RWPE2 (cell line): ENCODE measurements around the gene TMEM234.
A peak's percentile ranks its signal among the peaks of the same experiment; 100 is the strongest.

Experiments
- ATAC-seq: fragments of 200-7000 bp; cut with Tn5 transposase; 3 replicates; pipeline ENCODE4 v1.9.1; 2021; ENCODE audit warnings: low read depth
- DNase-seq: peaks from one replicate; pipeline ENCODE4 v3.0.0-alpha.2; 2020; ENCODE audit warnings: low spot score
- H3K27ac ChIP-seq: fragments of 450-650 bp; 2 replicates; pipeline ENCODE4 v1.5.1; 2017; ENCODE audit warnings: mild to moderate bottlenecking; ENCODE audit not compliant: poor library complexity, severe bottlenecking
- H3K27me3 ChIP-seq: fragments of 250-450 bp; sonication (Bioruptor Pico); 2 replicates; pipeline ENCODE4 v1.5.1; 2021; ENCODE audit warnings: mild to moderate bottlenecking, moderate library complexity; ENCODE audit not compliant: insufficient read depth, poor library complexity, severe bottlenecking
- H3K36me3 ChIP-seq: fragments of 250-450 bp; sonication (Bioruptor Pico); 2 replicates; pipeline ENCODE4 v1.5.1; 2020; ENCODE audit warnings: low read depth, mild to moderate bottlenecking, moderate library complexity
- H3K4me1 ChIP-seq: fragments of 250-450 bp; sonication (Bioruptor Pico); 2 replicates; pipeline ENCODE4 v1.5.1; 2021; ENCODE audit warnings: mild to moderate bottlenecking, moderate library complexity; ENCODE audit not compliant: insufficient read depth, poor library complexity, severe bottlenecking
- H3K4me3 ChIP-seq: fragments of 250-450 bp; sonication (Bioruptor Pico); 2 replicates; pipeline ENCODE4 v1.5.1; 2021; ENCODE audit warnings: mild to moderate bottlenecking, moderate library complexity; ENCODE audit not compliant: severe bottlenecking
- H3K9me3 ChIP-seq: fragments of 250-450 bp; sonication (Bioruptor Pico); 2 replicates; pipeline ENCODE4 v1.5.1; 2021; ENCODE audit warnings: mild to moderate bottlenecking, moderate library complexity; ENCODE audit not compliant: severe bottlenecking
- TF ChIP-seq, protein P1 (sequence below): fragments of 450-650 bp; IDR thresholded peaks from one replicate; pipeline ENCODE4 v1.5.1; 2017; ENCODE audit warnings: mild to moderate bottlenecking, moderate library complexity; ENCODE audit not compliant: poor library complexity, severe bottlenecking

The TMEM234 gene

DNA sequence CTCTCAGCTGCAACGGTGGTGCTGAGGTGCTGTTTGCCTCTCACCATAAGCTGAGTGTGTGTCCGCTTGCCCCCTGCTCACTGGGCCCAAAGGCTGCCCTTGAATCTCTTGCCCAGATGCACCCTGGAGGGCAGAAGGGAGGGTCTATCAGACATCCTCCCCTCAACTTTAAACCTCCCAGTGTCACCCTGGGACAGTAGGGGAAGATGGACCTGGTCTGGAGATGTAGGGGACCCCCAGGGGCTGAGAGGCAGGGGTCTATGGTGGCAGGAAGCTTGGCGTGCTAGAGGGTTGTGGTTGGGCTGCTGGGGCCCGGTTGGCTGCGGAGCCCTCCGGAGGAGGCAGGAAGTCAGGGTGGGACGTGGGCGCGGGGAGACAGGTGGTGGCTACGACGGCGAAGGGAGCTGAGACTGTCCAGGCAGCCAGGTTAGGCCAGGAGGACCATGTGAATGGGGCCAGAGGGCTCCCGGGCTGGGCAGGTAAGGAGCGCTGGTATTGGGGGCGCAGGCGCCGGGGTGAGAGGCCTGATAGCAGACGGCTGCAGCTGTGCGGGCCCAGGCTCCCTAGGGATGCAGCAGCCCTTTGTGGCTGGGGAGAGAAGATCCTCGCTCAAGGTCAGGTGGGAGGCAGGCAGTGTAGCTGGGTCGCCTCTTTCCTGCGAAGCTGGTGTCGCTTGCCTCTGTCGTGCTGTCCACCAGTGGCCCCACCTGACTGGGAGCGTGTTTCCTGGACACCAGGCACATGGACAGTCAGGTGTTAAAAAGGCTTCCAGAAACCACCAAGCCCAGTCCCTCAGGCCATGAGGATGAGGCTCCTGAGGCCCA is 29.0 kb upstream of the TMEM234 start, which contains the start of gene LCK:
Gene LCK, plus strand, starts transcription at position 373 of the 824 bp plus-strand sequence. CDS start 23,065 bp downstream, outside the sequence.
- peak within 1 kb of the TSS; percentile 46 for H3K27ac ChIP-seq
- no peaks in the 10 kb centered on the region for H3K9me3 ChIP-seq
- H3K4me3 ChIP-seq = no peak within 1 kb of the TSS
- TF ChIP-seq, protein P1, sequence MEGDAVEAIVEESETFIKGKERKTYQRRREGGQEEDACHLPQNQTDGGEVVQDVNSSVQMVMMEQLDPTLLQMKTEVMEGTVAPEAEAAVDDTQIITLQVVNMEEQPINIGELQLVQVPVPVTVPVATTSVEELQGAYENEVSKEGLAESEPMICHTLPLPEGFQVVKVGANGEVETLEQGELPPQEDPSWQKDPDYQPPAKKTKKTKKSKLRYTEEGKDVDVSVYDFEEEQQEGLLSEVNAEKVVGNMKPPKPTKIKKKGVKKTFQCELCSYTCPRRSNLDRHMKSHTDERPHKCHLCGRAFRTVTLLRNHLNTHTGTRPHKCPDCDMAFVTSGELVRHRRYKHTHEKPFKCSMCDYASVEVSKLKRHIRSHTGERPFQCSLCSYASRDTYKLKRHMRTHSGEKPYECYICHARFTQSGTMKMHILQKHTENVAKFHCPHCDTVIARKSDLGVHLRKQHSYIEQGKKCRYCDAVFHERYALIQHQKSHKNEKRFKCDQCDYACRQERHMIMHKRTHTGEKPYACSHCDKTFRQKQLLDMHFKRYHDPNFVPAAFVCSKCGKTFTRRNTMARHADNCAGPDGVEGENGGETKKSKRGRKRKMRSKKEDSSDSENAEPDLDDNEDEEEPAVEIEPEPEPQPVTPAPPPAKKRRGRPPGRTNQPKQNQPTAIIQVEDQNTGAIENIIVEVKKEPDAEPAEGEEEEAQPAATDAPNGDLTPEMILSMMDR = no peak
- H3K4me1 ChIP-seq = peaks cover 20% of the 10 kb centered on the region
- H3K36me3 ChIP-seq = no peaks in the 10 kb centered on the region
- no peak for DNase-seq
- no peak for ATAC-seq
- no peaks in the 10 kb centered on the region for H3K27me3 ChIP-seq

DNA sequence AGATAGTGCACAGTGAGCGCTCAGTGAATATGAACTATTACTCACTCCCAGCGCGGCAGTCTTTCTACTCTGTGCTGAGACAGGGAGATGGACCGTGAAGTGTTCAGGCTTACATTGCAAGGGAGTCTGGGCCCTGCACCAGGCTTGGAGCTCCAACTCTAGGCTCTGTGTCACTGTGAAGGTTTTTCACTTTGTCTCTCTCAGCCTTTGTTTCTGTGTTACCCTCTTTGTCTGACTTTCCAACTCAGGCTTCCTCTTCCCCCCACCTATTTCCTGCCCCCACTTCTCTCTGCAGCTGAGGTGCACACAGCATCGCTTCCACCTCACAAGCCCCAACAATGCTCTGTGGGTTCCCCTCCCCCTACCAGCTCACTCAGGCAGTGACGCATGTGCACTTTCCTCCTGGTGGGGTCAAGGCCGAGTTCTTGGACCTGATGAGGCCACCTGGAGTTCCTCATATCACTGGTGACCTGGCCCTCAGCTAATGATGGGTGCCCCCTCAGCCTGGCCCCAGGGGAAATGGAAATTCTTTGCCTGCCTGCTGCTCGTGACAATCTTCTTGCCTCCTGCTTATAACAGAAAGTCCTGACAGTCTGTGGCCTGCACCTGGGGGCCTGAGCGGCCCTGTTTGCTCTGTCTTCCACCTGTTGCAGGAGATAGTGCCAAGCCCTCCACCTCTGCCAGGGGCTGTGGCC is 27.8 kb upstream of the TMEM234 start:
- Histone ChIP-seq H3K9me3 (no peaks in the 10 kb centered on the region), H3K27me3 (no peaks in the 10 kb centered on the region), H3K4me1 (peaks cover 20% of the 10 kb centered on the region), H3K4me3 (no peak overlapping the region), H3K36me3 (no peaks in the 10 kb centered on the region), H3K27ac (peak overlapping the region; percentile 46)
- DNase-seq = peak; percentile 78
- TF ChIP-seq, protein P1 = no peak
- ATAC-seq = peak; percentile 45; the same call in 2 of the 3 replicates

DNA sequence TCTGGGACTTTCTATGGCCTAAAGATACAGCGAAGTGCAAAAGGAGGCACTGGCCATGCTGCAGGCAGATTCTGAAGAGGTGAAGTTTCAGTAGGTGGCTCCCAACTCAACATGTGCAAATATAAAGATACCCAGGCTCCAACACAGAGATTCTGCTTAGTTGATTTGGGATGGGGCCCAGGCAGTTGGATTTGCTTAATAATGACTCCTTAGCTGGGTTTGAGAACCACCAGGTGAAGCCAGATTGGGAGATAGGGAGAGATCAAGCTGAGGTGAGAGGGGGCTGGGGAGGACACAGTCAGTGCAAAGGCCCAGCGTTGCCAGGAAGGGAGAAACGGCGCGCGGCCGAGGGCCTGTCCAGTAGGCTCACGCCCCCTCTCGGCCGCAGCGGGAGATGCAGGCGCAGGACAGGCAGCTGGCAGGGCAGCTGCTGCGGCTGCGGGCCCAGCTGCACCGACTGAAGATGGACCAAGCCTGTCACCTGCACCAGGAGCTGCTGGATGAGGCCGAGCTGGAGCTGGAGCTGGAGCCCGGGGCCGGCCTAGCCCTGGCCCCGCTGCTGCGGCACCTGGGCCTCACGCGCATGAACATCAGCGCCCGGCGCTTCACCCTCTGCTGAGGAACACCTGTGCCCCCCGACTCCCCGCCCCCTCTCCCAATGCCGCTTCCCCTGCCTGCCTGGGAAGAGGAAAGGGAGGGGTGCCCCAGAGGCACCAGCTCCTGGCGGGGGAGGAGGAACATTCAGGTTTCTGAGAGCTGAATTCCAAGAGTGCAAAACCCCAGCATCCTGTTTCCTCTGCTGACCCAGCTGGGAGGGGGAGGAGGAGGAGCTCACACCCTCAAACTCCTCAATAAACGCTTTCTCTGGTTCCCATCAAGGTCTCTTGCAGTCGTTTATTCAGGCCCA is 26.1 kb upstream of the TMEM234 start:
- no peak overlapping the region for H3K4me3 ChIP-seq

DNA sequence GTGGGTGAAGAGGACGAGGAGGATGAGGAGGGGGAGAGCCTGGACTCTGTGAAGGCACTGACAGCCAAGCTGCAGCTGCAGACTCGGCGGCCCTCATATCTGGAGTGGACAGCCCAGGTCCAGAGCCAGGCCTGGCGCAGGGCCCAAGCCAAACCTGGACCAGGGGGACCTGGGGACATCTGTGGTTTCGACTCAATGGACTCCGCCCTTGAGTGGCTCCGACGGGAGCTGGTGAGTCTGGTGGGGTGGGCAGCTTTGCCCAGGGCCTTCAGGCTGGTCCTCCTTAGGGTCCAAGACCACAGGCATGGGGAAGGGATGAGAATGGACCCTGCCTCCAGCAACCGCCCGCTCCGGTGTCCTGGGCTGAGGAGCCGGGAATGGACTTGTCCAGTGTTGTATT is 25.3 kb upstream of the TMEM234 start:
- H3K4me1 ChIP-seq = peaks cover 20% of the 10 kb centered on the region
- TF ChIP-seq, protein P1 = no peak
- DNase-seq = no peak

More for the DNA sequence above, 26.1 kb upstream of the TMEM234 start:
- Histone ChIP-seq H3K36me3 (no peaks in the 10 kb centered on the region), H3K27me3 (no peaks in the 10 kb centered on the region), H3K4me1 (peaks cover 20% of the 10 kb centered on the region), H3K9me3 (no peaks in the 10 kb centered on the region), H3K27ac (peak overlapping the region; percentile 46)
- ATAC-seq = peak; percentile 53
- peak; percentile 77 for DNase-seq
- TF ChIP-seq, protein P1 = peak; percentile 76

More for the DNA sequence above, 25.3 kb upstream of the TMEM234 start:
- Histone ChIP-seq H3K27me3 (no peaks in the 10 kb centered on the region), H3K27ac (peak overlapping the region; percentile 46), H3K4me3 (no peak overlapping the region), H3K9me3 (no peaks in the 10 kb centered on the region), H3K36me3 (no peaks in the 10 kb centered on the region)
- ATAC-seq = no peak
